ENCODE measurements around the gene PDZD8. TPM values are rescaled to one million over a fixed set of nuclear protein-coding genes. Genes with fewer than 3 reads are reported as not detected.

PDZD8 gene
- total RNA-seq, 4 donors from 2014 or later = 32.1 to 43.7 (median 38.0) TPM

DNA sequence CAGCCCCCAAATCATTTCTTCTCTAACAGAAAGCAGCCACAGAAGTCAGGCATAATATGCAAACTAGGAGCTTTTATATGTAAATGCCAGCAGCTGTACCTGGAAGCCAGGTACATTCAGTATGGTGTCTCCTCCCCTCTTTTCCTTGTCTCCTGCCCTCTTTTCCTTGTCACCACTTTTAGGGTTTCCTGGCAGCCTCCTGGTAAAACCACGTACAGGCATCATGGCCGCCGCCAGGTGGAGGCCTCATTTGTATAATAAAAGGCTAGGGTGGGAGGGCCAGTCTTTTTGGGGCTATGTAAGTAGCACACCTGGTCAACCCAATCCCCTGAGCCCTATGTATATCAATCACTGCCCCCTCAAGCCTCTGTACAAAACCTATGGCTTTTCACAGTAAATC is 28.7 kb downstream of the PDZD8 start:
- peaks cover 0 to 16% (median 11%) of the 10 kb centered on the region in 4 donors for H3K4me1 ChIP-seq
- H3K4me3 ChIP-seq = no peak overlapping the region
- no peaks in the 10 kb centered on the region for H3K36me3 ChIP-seq
- intact Hi-C loops (cut with DNase I) = no loop called here
- H3K9me3 ChIP-seq = no peaks in the 10 kb centered on the region
- DNase-seq (ENCODE audit: extremely low spot score) = no peak
- WGBS = 98% methylated on average over 3 of the region's 3 CpGs
- TF ChIP-seq CTCF (IDR thresholded peaks at IDR 0.05) (no peak), POLR2A (IDR thresholded peaks at IDR 0.05; ENCODE audit: low read depth) (no peak), POLR2AphosphoS5 (IDR thresholded peaks at IDR 0.05) (no peak), EP300 (IDR thresholded peaks at IDR 0.05) (no peak)
- H3K27ac ChIP-seq (replicated peaks in 1 of 4) = no peak overlapping the region
- no peaks in the 10 kb centered on the region for H3K27me3 ChIP-seq

- TF ChIP-seq POLR2A (IDR thresholded peaks at IDR 0.05; ENCODE audit: low read depth) (no peak), CTCF (IDR thresholded peaks at IDR 0.05) (no peak), POLR2AphosphoS5 (IDR thresholded peaks at IDR 0.05) (no peak), EP300 (IDR thresholded peaks at IDR 0.05) (no peak)
- no peak overlapping the region for H3K4me3 ChIP-seq
- peaks cover 0 to 16% (median 11%) of the 10 kb centered on the region in 4 donors for H3K4me1 ChIP-seq
- H3K9me3 ChIP-seq = no peaks in the 10 kb centered on the region
- H3K27me3 ChIP-seq = no peaks in the 10 kb centered on the region
- intact Hi-C loops (cut with DNase I) = no loop called here
- H3K36me3 ChIP-seq = peaks cover 0 to 4% (median 0%) of the 10 kb centered on the region in 4 donors
- H3K27ac ChIP-seq (replicated peaks in 1 of 4) = no peak overlapping the region
- no peak for DNase-seq (ENCODE audit: extremely low spot score)
Measured at GRCh38 chr10:117345143-117345542, 30.1 kb downstream of the PDZD8 start.

- WGBS = 56% methylated on average over 5 of the region's 5 CpGs
- Histone ChIP-seq H3K4me3 (no peak overlapping the region), H3K9me3 (no peaks in the 10 kb centered on the region), H3K4me1 (peaks cover 0 to 24% (median 13%) of the 10 kb centered on the region in 4 donors), H3K36me3 (peaks cover 0 to 12% (median 0%) of the 10 kb centered on the region in 4 donors), H3K27ac (replicated peaks in 1 of 4) (no peak overlapping the region), H3K27me3 (no peaks in the 10 kb centered on the region)
- intact Hi-C loops (cut with DNase I) = no loop called here
- TF ChIP-seq POLR2AphosphoS5 (IDR thresholded peaks at IDR 0.05) = no peak
- no peak for TF ChIP-seq POLR2A (IDR thresholded peaks at IDR 0.05; ENCODE audit: low read depth)
- TF ChIP-seq CTCF (IDR thresholded peaks at IDR 0.05) = no peak
- TF ChIP-seq EP300 (IDR thresholded peaks at IDR 0.05) = no peak
- no peak for DNase-seq (ENCODE audit: extremely low spot score)
Measured at GRCh38 chr10:117342641-117343040, 32.6 kb downstream of the PDZD8 start.

DNA sequence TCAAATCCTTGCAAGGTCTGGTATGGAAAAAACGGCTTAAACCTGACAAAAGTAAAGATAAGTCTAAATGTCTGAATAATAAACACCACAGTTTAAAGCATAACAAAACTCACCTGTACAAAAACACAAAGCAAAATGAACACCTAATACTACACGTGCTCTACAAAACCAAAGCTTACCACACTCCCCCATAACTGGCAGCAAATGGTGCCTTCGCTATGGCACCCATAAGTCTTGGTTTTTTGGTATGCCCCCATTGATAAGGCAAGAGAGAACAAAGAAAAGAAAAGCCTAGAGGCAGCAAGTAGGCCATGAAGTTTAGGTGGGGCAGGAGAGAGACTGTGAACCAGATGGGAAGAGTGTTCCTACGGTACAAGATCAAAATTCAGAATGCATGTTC is 34.2 kb downstream of the PDZD8 start:
- Histone ChIP-seq H3K4me3 (no peak overlapping the region), H3K27me3 (no peaks in the 10 kb centered on the region), H3K9me3 (no peaks in the 10 kb centered on the region), H3K27ac (replicated peaks in 1 of 4) (no peak overlapping the region), H3K4me1 (peaks cover 0 to 24% (median 13%) of the 10 kb centered on the region in 4 donors), H3K36me3 (peaks cover 0 to 12% (median 0%) of the 10 kb centered on the region in 4 donors)
- TF ChIP-seq EP300 (IDR thresholded peaks at IDR 0.05) = no peak
- no peak for TF ChIP-seq CTCF (IDR thresholded peaks at IDR 0.05)
- TF ChIP-seq POLR2A (IDR thresholded peaks at IDR 0.05; ENCODE audit: low read depth) = no peak
- no peak for TF ChIP-seq POLR2AphosphoS5 (IDR thresholded peaks at IDR 0.05)
- no peak for DNase-seq (ENCODE audit: extremely low spot score)
- intact Hi-C loops (cut with DNase I) = no loop called here
- 93% methylated on average over 4 of the region's 4 CpGs for WGBS

GRCh38 chr10:117339979-117340378 is 35.3 kb downstream of the PDZD8 start:
- Histone ChIP-seq H3K27me3 (no peaks in the 10 kb centered on the region), H3K27ac (replicated peaks in 1 of 4) (no peak overlapping the region), H3K9me3 (no peaks in the 10 kb centered on the region), H3K4me1 (peaks cover 0 to 24% (median 12%) of the 10 kb centered on the region in 4 donors), H3K4me3 (no peak overlapping the region), H3K36me3 (peaks cover 0 to 12% (median 0%) of the 10 kb centered on the region in 4 donors)
- no peak for DNase-seq (ENCODE audit: extremely low spot score)
- WGBS = 97% methylated on average over 5 of the region's 5 CpGs
- intact Hi-C loops (cut with DNase I) = no loop called here
- TF ChIP-seq EP300 (IDR thresholded peaks at IDR 0.05) = no peak
- TF ChIP-seq CTCF (IDR thresholded peaks at IDR 0.05) = no peak
- TF ChIP-seq POLR2A (IDR thresholded peaks at IDR 0.05; ENCODE audit: low read depth) = no peak
- TF ChIP-seq POLR2AphosphoS5 (IDR thresholded peaks at IDR 0.05) = no peak
